Astrocyte of the spinal cord (primary cell): ENCODE data around the gene PHF12.

Source experiments
- DNase-seq: peaks from one replicate; pipeline ENCODE4 v3.0.0; 2011; ENCODE audit warnings: low read depth, low spot score
- H3K4me3 ChIP-seq: 2 replicates; pipeline ENCODE4 v1.5.1; 2011; ENCODE audit warnings: low read depth, mild to moderate bottlenecking, low read length, moderate library complexity
- in situ Hi-C: cut with HindIII; loops from 2 replicates; pipeline ENCODE4 v1.10.0; 2017; ENCODE audit warnings: low sequenced_read_pairs
- TF ChIP-seq, protein P1 (sequence below): IDR thresholded peaks from 2 replicates; pipeline ENCODE4 v1.5.1; 2012; ENCODE audit warnings: low read depth, mild to moderate bottlenecking, low read length, inconsistent platforms

PHF12 gene

DNA sequence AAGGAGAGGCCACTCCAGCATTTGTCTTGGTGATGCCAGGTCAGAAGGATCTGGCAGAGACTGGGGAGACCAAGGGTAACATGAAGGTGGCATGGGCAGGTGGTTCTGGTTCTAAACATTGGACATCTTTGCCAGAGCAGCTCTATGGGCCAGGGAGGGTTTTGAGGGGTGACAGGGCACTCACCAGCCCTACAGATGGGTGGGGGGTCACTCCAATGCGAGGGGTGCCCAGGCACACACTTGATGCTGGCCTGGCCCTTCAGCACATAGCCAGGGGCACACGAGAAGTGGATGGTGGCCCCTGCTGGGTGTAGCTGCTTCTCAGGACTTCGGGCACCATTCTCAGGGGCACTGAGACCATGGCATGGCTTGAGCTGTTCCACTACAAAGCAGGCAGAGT, 5.5 kb upstream of the PHF12 start:
- in situ Hi-C loops: no loop called here
- no peak for DNase-seq
- TF ChIP-seq, protein P1, sequence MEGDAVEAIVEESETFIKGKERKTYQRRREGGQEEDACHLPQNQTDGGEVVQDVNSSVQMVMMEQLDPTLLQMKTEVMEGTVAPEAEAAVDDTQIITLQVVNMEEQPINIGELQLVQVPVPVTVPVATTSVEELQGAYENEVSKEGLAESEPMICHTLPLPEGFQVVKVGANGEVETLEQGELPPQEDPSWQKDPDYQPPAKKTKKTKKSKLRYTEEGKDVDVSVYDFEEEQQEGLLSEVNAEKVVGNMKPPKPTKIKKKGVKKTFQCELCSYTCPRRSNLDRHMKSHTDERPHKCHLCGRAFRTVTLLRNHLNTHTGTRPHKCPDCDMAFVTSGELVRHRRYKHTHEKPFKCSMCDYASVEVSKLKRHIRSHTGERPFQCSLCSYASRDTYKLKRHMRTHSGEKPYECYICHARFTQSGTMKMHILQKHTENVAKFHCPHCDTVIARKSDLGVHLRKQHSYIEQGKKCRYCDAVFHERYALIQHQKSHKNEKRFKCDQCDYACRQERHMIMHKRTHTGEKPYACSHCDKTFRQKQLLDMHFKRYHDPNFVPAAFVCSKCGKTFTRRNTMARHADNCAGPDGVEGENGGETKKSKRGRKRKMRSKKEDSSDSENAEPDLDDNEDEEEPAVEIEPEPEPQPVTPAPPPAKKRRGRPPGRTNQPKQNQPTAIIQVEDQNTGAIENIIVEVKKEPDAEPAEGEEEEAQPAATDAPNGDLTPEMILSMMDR: no peak
- no peak overlapping the region for H3K4me3 ChIP-seq

- TF ChIP-seq, protein P1: no peak
- DNase-seq: no peak
- no peak overlapping the region for H3K4me3 ChIP-seq
- in situ Hi-C loops: no loop called here
These were observed 4.8 kb upstream of the PHF12 start for GRCh38 chr17:28956112-28956511.

DNA sequence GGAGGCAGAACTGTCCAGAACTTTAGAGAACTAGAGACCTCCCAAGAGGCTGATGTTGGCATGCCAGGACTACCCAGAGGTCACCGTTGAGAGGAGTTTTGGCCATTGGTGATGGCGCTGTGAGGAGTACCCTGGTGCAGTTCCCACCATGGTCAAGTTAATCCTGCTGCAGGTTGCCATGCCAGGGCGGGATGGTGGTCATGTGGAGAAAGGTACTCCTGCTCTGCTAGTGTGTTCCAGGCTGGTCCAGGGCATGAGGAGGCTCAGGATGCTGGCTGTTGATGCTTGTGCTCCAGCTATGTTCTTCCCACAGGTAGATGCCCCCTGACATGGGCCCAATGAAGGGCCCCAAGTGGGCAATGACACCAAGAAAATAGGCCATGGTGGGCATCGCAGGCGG, 4.1 kb upstream of the PHF12 start:
- H3K4me3 ChIP-seq: no peak overlapping the region
- in situ Hi-C loops: no loop called here
- no peak for DNase-seq
- TF ChIP-seq, protein P1: no peak

GRCh38 chr17:28954886-28955285, 3.6 kb upstream of the PHF12 start:
- DNase-seq: no peak
- TF ChIP-seq, protein P1: no peak
- in situ Hi-C loops: no loop called here
- H3K4me3 ChIP-seq: no peak overlapping the region

GRCh38 chr17:28953444-28954118, 2.3 kb upstream of the PHF12 start:
- peak; percentile 43 for DNase-seq
- TF ChIP-seq, protein P1: peak; percentile 93
- no peak overlapping the region for H3K4me3 ChIP-seq
- in situ Hi-C loops: no loop called here

- peak overlapping the region; percentile 56 for H3K4me3 ChIP-seq
- TF ChIP-seq, protein P1: no peak
- in situ Hi-C loops: no loop called here
- peak; percentile 99 for DNase-seq
These were observed 965 bp upstream of the PHF12 start for GRCh38 chr17:28951991-28952975.
